ENCODE results near the gene ZCCHC17. TPM values are rescaled to one million over a fixed set of nuclear protein-coding genes. Genes with fewer than 3 reads are reported as not detected.

Gene ZCCHC17
- total RNA-seq, 1 experiment from 2014 or later, result 30.2 TPM

DNA sequence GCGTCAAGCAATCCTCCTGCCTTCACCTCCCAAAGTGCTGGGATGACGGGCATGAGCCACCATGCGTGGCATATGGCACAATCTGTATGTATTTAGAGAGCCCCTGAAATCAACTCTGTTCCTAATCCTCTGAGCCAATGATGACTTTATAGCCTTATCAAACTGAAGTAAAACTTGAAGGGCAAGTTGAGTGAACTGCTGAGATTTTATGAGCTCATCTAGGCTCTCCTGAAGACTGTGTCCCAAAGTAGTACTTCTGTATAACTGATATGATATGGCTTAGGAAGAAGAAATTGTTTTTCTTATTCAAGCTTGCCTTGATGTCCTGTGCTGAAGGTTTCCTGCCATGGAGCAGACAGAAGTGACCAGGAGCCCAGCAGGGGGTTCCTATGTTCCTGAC, 33.4 kb upstream of the ZCCHC17 start:
- DNase-seq (no peak), ATAC-seq (no peak)
- ChIA-PET POLR2A (ENCODE audit: unreplicated experiment) (interaction anchor here (0.6 kb wide), 1 partner anchor 428 kb away, joined by 3 read pairs; no protein-coding TSS in a partner anchor), CTCF (no interaction called here)
- intact Hi-C loops (cut with micrococcal nuclease), result loop anchor here (1.0 to 10.0 kb wide), 2 partner anchors 71 to 79 kb away; no protein-coding TSS in a partner anchor
- no peaks in the 10 kb centered on the region for H3K27me3 ChIP-seq (ENCODE audit: low read length)
- no peak for TF ChIP-seq EZH2phosphoT487 (IDR thresholded peaks at IDR 0.05; ENCODE audit: borderline replicate concordance, low read length)
- TF ChIP-seq, protein P1, sequence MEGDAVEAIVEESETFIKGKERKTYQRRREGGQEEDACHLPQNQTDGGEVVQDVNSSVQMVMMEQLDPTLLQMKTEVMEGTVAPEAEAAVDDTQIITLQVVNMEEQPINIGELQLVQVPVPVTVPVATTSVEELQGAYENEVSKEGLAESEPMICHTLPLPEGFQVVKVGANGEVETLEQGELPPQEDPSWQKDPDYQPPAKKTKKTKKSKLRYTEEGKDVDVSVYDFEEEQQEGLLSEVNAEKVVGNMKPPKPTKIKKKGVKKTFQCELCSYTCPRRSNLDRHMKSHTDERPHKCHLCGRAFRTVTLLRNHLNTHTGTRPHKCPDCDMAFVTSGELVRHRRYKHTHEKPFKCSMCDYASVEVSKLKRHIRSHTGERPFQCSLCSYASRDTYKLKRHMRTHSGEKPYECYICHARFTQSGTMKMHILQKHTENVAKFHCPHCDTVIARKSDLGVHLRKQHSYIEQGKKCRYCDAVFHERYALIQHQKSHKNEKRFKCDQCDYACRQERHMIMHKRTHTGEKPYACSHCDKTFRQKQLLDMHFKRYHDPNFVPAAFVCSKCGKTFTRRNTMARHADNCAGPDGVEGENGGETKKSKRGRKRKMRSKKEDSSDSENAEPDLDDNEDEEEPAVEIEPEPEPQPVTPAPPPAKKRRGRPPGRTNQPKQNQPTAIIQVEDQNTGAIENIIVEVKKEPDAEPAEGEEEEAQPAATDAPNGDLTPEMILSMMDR (conservative IDR thresholded peaks at IDR 0.05; ENCODE audit: low read depth, low read length), result no peak
- no peak for TF ChIP-seq EZH2 (IDR thresholded peaks at IDR 0.05; ENCODE audit: low read length, unreplicated experiment)
- no peaks in the 10 kb centered on the region for H3K9me3 ChIP-seq (ENCODE audit: low read length)
- H3K79me2 ChIP-seq (ENCODE audit: low read length), result no peaks in the 10 kb centered on the region
- no peak overlapping the region for H3K4me3 ChIP-seq (ENCODE audit: low read length)
- peaks cover 57% of the 10 kb centered on the region for H3K36me3 ChIP-seq (ENCODE audit: low read depth, low read length)
- H3K9ac ChIP-seq (ENCODE audit: low read length), result no peak overlapping the region
- H3K4me2 ChIP-seq (ENCODE audit: low read length), result no peak overlapping the region
- BruUV-seq (replicated peaks), result no TSS peak
- peaks cover 13% of the 10 kb centered on the region; the same call in 1 of the 2 replicates for H3K4me1 ChIP-seq (ENCODE audit: insufficient read depth, low read length)
- no peaks in the 10 kb centered on the region for H3K9me2 ChIP-seq (replicated peaks; ENCODE audit: low read length)
- no peak overlapping the region for H2AFZ ChIP-seq (ENCODE audit: low read length)
- H4K20me1 ChIP-seq (ENCODE audit: low read length), result no peaks in the 10 kb centered on the region
- no peaks in the 10 kb centered on the region for H3F3A ChIP-seq (ENCODE audit: low read length, unreplicated experiment)
- H3K27ac ChIP-seq (ENCODE audit: low read length), result no peak overlapping the region

DNA sequence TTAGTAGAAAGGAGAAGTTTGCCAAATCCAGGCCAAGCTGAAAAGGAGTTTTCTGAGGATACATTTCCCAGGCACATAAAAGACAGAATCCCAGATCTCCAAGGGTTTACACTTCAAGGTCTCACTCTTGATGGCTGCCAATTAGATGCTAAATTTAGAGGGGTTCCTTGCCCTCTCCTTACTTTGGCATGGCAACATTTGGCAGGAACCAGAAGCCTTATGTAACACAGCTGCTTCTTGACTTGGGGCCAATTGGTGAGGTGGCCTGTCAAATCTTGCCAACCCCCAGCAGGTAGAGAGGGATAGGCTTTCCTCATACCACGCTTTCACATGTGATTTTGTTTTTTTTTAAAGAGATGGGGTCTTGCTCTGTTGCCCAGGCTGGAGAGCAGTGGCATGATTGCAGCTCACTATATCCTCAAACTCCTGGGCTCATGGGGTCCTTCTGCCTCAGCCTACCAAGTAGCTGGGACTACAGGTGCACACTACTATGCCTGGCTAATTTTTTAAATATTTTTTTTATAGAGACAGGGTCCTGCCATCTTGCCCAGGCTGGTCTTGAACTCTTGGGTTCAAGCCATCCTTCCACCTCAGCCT, 31.9 kb upstream of the ZCCHC17 start:
- Histone ChIP-seq H3K9ac (ENCODE audit: low read length) (no peak overlapping the region), H3K4me2 (ENCODE audit: low read length) (no peak overlapping the region), H3K79me2 (ENCODE audit: low read length) (no peaks in the 10 kb centered on the region), H2AFZ (ENCODE audit: low read length) (no peak overlapping the region), H3K9me3 (ENCODE audit: low read length) (no peaks in the 10 kb centered on the region), H3K9me2 (replicated peaks; ENCODE audit: low read length) (no peaks in the 10 kb centered on the region), H3K27me3 (ENCODE audit: low read length) (no peaks in the 10 kb centered on the region), H3F3A (ENCODE audit: low read length, unreplicated experiment) (no peaks in the 10 kb centered on the region), H3K4me3 (ENCODE audit: low read length) (no peak overlapping the region), H3K36me3 (ENCODE audit: low read depth, low read length) (peaks cover 57% of the 10 kb centered on the region), H3K4me1 (ENCODE audit: insufficient read depth, low read length) (peaks cover 13% of the 10 kb centered on the region; the same call in 1 of the 2 replicates), H4K20me1 (ENCODE audit: low read length) (no peaks in the 10 kb centered on the region), H3K27ac (ENCODE audit: low read length) (no peak overlapping the region)
- TF ChIP-seq, protein P1 (conservative IDR thresholded peaks at IDR 0.05; ENCODE audit: low read depth, low read length), result no peak
- TF ChIP-seq EZH2 (IDR thresholded peaks at IDR 0.05; ENCODE audit: low read length, unreplicated experiment) (no peak), EZH2phosphoT487 (IDR thresholded peaks at IDR 0.05; ENCODE audit: borderline replicate concordance, low read length) (no peak)
- POLR2A ChIA-PET (ENCODE audit: unreplicated experiment), result no interaction called here
- ATAC-seq (no peak), DNase-seq (no peak)
- intact Hi-C loops (cut with micrococcal nuclease), result loop anchor here (10.0 kb wide), 1 partner anchor 70 kb away; no protein-coding TSS in a partner anchor
- BruUV-seq (replicated peaks), result no TSS peak
- CTCF ChIA-PET, result no interaction called here

DNA sequence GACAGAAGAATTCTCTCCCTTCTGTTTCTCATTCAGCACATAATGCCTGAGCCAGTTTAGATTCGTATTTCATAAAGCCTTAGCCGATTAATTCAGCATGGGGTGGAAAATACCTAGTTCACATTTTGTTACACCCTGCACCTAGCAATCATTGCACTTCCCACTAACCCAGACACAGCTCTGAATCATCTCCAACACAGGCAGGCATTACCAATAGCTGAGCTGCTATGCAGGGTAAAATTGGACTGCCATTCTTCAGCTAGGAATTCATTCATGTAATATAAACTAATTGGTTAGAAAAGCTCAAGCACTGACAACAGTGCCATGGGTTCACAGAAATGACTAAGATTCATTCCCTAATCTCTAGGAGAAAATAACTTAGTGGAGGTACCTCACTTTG, 30.3 kb upstream of the ZCCHC17 start:
- Histone ChIP-seq H3K27ac (ENCODE audit: low read length) (no peak overlapping the region), H3K4me3 (ENCODE audit: low read length) (no peak overlapping the region), H3K27me3 (ENCODE audit: low read length) (no peaks in the 10 kb centered on the region), H3F3A (ENCODE audit: low read length, unreplicated experiment) (no peaks in the 10 kb centered on the region), H2AFZ (ENCODE audit: low read length) (no peak overlapping the region), H3K9me3 (ENCODE audit: low read length) (no peaks in the 10 kb centered on the region), H3K4me1 (ENCODE audit: insufficient read depth, low read length) (peaks cover 10% of the 10 kb centered on the region; the same call in 1 of the 2 replicates), H3K9ac (ENCODE audit: low read length) (no peak overlapping the region), H3K4me2 (ENCODE audit: low read length) (no peak overlapping the region), H4K20me1 (ENCODE audit: low read length) (no peaks in the 10 kb centered on the region), H3K9me2 (replicated peaks; ENCODE audit: low read length) (no peaks in the 10 kb centered on the region), H3K36me3 (ENCODE audit: low read depth, low read length) (peaks cover 53% of the 10 kb centered on the region), H3K79me2 (ENCODE audit: low read length) (no peaks in the 10 kb centered on the region)
- BruUV-seq (replicated peaks), result no TSS peak
- ATAC-seq (no peak), DNase-seq (no peak)
- ChIA-PET CTCF (no interaction called here), POLR2A (ENCODE audit: unreplicated experiment) (interaction anchor here (0.7 kb wide), 1 partner anchor 12 kb away, joined by 3 read pairs; no protein-coding TSS in a partner anchor)
- intact Hi-C loops (cut with micrococcal nuclease), result loop anchor here (10.0 kb wide), 1 partner anchor 68 kb away; no protein-coding TSS in a partner anchor
- TF ChIP-seq EZH2 (IDR thresholded peaks at IDR 0.05; ENCODE audit: low read length, unreplicated experiment), result no peak
- no peak for TF ChIP-seq EZH2phosphoT487 (IDR thresholded peaks at IDR 0.05; ENCODE audit: borderline replicate concordance, low read length)
- TF ChIP-seq, protein P1 (conservative IDR thresholded peaks at IDR 0.05; ENCODE audit: low read depth, low read length), result no peak

Data from PC-3 (cell line).